Heart right ventricle (tissue), 16 donors: Measurements from ENCODE around the gene VIPR2. TPM values are rescaled to one million over a fixed set of nuclear protein-coding genes. Genes with fewer than 3 reads are reported as not detected.
"Not testable (repeated sequence)": the region's sequence is repeated elsewhere in the genome, so short reads cannot be mapped to it uniquely, and the experiment has no call there.

Source experiments
- ATAC-seq, 8 donors: fragments of 200-7000 bp; cut with Tn5 transposase; one replicate each; pipeline ENCODE4 v1.9.1; 2020; ENCODE audit warnings: mild to moderate bottlenecking in 8 of 8, moderate library complexity in 8 of 8, moderate number of reproducible peaks in 1 of 8
- DNase-seq, 2 donors: peaks; one replicate each; pipeline ENCODE4 v3.0.0-alpha.2; 2020
- H3K27ac ChIP-seq, 10 donors: fragments of 200-600 bp; sonication (generic) in 2 of 10; one replicate each; pipeline versions ENCODE4 v1.5.0 to v1.8.0; 2020 to 2022; ENCODE audit warnings: mild to moderate bottlenecking in 3 of 10
- H3K27me3 ChIP-seq, 7 donors: fragments of 200-600 bp; one replicate each; pipeline ENCODE4 v1.8.0; 2021 to 2022; ENCODE audit warnings: mild to moderate bottlenecking in 2 of 7
- H3K36me3 ChIP-seq, 9 donors: fragments of 200-600 bp; sonication (generic) in 1 of 9; one replicate each; pipeline versions ENCODE4 v1.5.0 to v1.8.0; 2020 to 2022; ENCODE audit warnings: mild to moderate bottlenecking in 2 of 9
- H3K4me1 ChIP-seq, 9 donors: fragments of 200-600 bp; sonication (generic) in 1 of 9; one replicate each; pipeline versions ENCODE4 v1.5.0 to v1.8.0; 2020 to 2022; ENCODE audit warnings: mild to moderate bottlenecking in 4 of 9
- H3K4me3 ChIP-seq, 10 donors: fragments of 200-600 bp; sonication (generic) in 2 of 10; one replicate each; pipeline versions ENCODE4 v1.5.0 to v1.8.0; 2020 to 2022; ENCODE audit warnings: mild to moderate bottlenecking in 7 of 10, moderate library complexity in 2 of 10
- H3K9me3 ChIP-seq, 11 donors: fragments of 200-600 bp in 10 of 11; sonication (generic) in 2 of 11; one replicate each; pipeline versions ENCODE4 v1.5.0 to v1.8.0; 2013 to 2022; ENCODE audit warnings: mild to moderate bottlenecking in 2 of 11, control low read depth in 1 of 11, moderate library complexity in 1 of 11
- CTCF ChIP-seq, 9 donors: fragments of 200-600 bp; sonication (generic) in 2 of 9; IDR thresholded peaks; one replicate each; pipeline versions ENCODE4 v1.5.0 to v1.8.0; 2021 to 2022; ENCODE audit warnings: antibody characterized with exemption in 9 of 9, mild to moderate bottlenecking in 5 of 9, moderate library complexity in 1 of 9
- WGBS, 2 donors: extraction: QIAGEN DNeasy Blood & Tissue Kit; methylation state at CpG; one replicate each; pipeline ENCODE4 v1.1.7; 2013; ENCODE audit warnings: inconsistent platforms in 1 of 2; 5-methylcytosine and 5-hydroxymethylcytosine counted together
- intact Hi-C, 10 donors: fragments of 100-400 bp; cut with DNase I; formaldehyde crosslinking; loops; one replicate each; pipeline versions ENCODE4 v1.11.1 to v1.14.2; 2022
- polyA plus RNA-seq, 2 donors: library from polyadenylated mRNA; stranded (reverse); fragments of 200-250 nt; gene quantifications; one replicate each; pipeline ENCODE4 v1.2.3, GENCODE V29; 2013
- total RNA-seq, 10 donors: library from RNA; stranded (reverse); fragmentation: NEBNext Ultra II Directional in 3 of 10; extraction: Animal tissue kit (Norgen Biotek cat#: 25700) in 3 of 10; gene quantifications; one replicate each; pipeline versions ENCODE4 v1.2.1 to v1.2.4, GENCODE V29; 2021 to 2023
- donor health status: Arrhythmogenic right ventricular cardiomyopathy.
- donor health status: ischemic (EF 13 %, LVEDD 7.1; RV severe dilation, severe dysfunction).
- donor health status: healthy with polysubstance abuse.
- donor health status: DM: no; HTN: yes; CAD: no.
- donor health status: DM: no; HTN: no; CAD: no.
- donor health status: ischemic (EF 25% LVEDD 6.9; RV normal size, moderate dysfunction).
- donor health status: ischemic (EF 25% LVEDD 5.7; RV mildly dilated, moderate dysfunction).
- donor health status: healthy.
- donor health status: DM: yes; HTN: yes; CAD: no.
- donor health status: Ischemic cardiomyopathy.
- donor health status: ischemic (EF 35%, LVEDD 5.7; RV mildly dilated, moderate dysfunction).
- donor health status: nonischemic (EF 11% LVEDD 7.7; RV severe dilation, severe dysfunction).
- donor health status: DM: yes; HTN: yes; CAD: no.
- donor health status: PGD.
- donor health status: ischemic (EF 29% LVEDD 5.4; RV normal size, mild dysfunction).
- donor health status: nonischemic (EF 23%, LVEDD 6.1; RV moderate dilation, normal function).

Gene VIPR2
- total and polyA plus RNA-seq, 12 donors = 3.0 to 30.6 (median 19.1) TPM

GRCh38 chr7:159167139-159167538, 22.5 kb upstream of the VIPR2 start:
- Histone ChIP-seq H3K27ac (no peak overlapping the region), H3K9me3 (peaks cover 0 to 9% (median 0%) of the 10 kb centered on the region in 11 donors), H3K27me3 (no peaks in the 10 kb centered on the region), H3K4me3 (no peak overlapping the region), H3K36me3 (no peaks in the 10 kb centered on the region), H3K4me1 (no peaks in the 10 kb centered on the region)
- DNase-seq (no peak), ATAC-seq (no peak)
- TF ChIP-seq CTCF (IDR thresholded peaks at IDR 0.05) = no peak
- WGBS, 2 donors = 88 to 89% methylated on average over 15 of the region's 15 CpGs
- intact Hi-C loops = no loop called here

DNA sequence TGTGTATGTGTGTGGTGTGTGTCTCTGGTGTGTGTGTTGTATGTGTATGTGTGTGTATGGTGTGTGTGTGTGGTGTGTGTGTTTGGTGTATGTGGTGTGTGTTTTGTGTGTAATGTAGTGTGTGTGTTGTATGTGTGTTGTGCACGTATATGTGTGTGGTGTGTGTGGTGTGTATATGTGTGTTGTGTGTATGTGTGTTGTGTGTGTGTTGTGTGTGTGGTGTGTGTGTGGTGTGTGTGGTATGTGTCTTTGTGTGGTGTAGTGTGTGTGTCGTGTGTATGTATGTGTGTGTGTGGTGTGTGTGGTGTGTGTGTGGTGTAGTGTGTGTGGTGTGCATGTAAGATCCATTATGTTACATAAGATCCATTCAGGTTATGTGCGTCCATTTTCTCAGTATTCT, 21.9 kb upstream of the VIPR2 start:
- WGBS, 2 donors = 63 to 74% methylated on average over 3 of the region's 3 CpGs
- H3K4me3 ChIP-seq = no peak overlapping the region
- no peak for DNase-seq
- no peak overlapping the region for H3K27ac ChIP-seq
- peaks cover 0 to 9% (median 0%) of the 10 kb centered on the region in 11 donors for H3K9me3 ChIP-seq
- intact Hi-C loops = no loop called here
- no peak for ATAC-seq
- TF ChIP-seq CTCF (IDR thresholded peaks at IDR 0.05) = no peak
- H3K27me3 ChIP-seq = no peaks in the 10 kb centered on the region
- H3K4me1 ChIP-seq = no peaks in the 10 kb centered on the region
- H3K36me3 ChIP-seq = no peaks in the 10 kb centered on the region

DNA sequence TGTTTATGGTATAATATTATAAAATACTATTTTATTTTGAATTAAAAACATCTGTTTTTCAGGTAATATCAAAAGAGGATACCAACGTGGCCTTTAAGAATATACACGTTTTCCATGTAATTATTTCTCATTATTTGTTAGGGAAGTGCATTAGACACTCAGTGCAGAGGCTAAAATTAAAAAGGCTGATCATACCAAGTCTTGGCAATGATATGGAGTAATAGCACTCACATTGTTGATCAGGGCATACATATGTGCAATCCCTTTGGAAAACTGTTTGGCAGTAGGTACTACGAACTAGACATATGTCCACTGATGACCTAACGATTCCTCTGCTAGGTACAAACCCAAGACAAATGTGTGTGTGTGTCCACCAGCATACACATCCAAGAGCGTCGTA, 20.7 kb upstream of the VIPR2 start:
- no peak for TF ChIP-seq CTCF (IDR thresholded peaks at IDR 0.05)
- intact Hi-C loops = no loop called here
- Histone ChIP-seq H3K27ac (no peak overlapping the region), H3K9me3 (peaks cover 0 to 9% (median 0%) of the 10 kb centered on the region in 11 donors), H3K27me3 (no peaks in the 10 kb centered on the region), H3K36me3 (no peaks in the 10 kb centered on the region), H3K4me1 (no peaks in the 10 kb centered on the region), H3K4me3 (no peak overlapping the region)
- ATAC-seq (no peak), DNase-seq (no peak)
- WGBS, 2 donors = 89 to 93% methylated on average over 6 of the region's 6 CpGs

DNA sequence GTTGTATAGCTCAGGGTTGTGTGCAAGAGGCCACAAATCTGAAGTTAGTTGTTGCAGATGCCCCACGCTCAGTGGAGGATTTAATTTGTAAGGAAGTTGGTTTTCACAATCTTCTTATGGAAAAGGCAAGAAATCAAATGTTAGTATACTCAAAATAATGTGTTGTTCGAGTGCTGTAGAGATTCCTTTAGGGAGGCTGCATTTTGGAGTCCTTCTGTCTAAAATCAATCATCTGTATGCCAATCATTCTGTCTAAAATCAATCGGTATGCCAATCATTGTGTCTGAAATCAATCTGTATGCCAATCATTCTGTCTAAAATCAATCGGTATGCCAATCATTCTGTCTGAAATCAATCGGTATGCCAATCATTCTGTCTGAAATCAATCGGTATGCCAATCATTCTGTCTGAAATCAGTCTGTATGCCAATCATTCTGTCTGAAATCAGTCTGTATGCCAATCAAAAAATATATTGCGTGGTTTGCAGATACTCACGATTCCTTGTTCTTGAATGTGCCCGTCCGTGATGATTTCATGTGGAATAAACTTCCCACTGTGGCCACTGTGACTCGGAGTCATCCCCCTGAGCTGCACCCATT, 19.1 kb upstream of the VIPR2 start:
- H3K27ac ChIP-seq, DNase-seq, H3K9me3 ChIP-seq, H3K36me3 ChIP-seq, H3K4me1 ChIP-seq, H3K27me3 ChIP-seq, H3K4me3 ChIP-seq, ATAC-seq: not testable (repeated sequence)
- WGBS, 2 donors = 82 to 94% methylated on average over 7 to 8 of the region's 11 CpGs
- intact Hi-C loops = loop anchor here in 1 of 10 donors (2.0 kb wide), 1 partner anchor 31 kb away; no protein-coding TSS in a partner anchor

DNA sequence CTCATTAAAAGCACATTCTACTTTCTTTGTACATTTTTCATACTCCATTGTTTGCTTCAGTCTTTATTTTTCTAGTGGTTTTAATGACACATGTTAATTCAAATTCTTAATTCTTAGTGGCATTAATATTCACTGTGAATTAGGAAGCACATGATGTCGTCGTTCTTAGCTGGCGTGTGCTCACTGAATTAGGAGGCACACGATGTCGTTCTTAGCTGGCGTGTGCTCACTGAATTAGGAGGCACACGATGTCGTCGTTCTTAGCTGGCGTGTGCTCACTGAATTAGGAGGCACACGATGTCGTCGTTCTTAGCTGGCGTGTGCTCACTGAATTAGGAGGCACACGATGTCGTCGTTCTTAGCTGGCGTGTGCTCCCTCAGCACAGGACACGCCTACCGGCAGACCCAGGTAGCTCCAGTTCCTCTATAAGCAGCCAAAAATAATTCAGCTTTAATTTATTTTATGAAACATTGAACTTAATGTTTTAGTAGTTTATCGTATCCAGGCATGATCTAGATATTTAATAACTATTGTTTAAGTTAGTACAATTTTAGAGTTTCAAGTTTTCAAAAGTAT, 17.5 kb upstream of the VIPR2 start:
- H3K27ac ChIP-seq, DNase-seq, H3K36me3 ChIP-seq, H3K4me1 ChIP-seq, H3K4me3 ChIP-seq, H3K27me3 ChIP-seq, H3K9me3 ChIP-seq, ATAC-seq: not testable (repeated sequence)
- intact Hi-C loops = loop anchor here in 1 of 10 donors (2.0 kb wide), 1 partner anchor 29 kb away; no protein-coding TSS in a partner anchor
- 79 to 81% methylated on average over 16 to 21 of the region's 21 CpGs for WGBS, 2 donors
